Measurements from ENCODE around the gene SNX8. TPM values are rescaled to one million over a fixed set of nuclear protein-coding genes. Genes with fewer than 3 reads are reported as not detected.

Gene SNX8
- total RNA-seq, 1 experiment from 2014 or later, result 139 TPM

DNA sequence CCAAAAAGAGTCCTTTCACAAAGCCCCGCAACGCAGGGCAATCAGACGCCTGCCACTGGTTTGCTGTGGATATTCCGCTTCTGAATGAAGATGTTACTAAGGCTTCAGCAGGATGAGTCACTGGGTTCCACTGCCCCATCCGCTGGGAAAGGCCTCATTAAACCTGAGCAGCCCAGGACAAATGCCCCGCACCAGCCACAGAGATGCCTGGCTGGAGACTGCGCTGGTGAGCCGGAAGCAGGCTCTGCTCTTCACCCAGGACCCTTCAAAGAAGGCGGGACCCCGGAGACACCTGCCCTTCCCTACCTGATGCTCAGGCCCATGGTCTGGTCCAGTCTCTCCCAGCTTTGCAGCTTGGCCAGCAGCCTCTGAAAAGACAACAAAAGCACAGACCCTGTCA is 101.3 kb downstream of the SNX8 start:
- Histone ChIP-seq H3K27ac (ENCODE audit: low read length) (no peak overlapping the region), H3K36me3 (ENCODE audit: control insufficient read depth, insufficient read depth, low read length) (peaks cover 5% of the 10 kb centered on the region), H3K9me3 (ENCODE audit: control insufficient read depth, insufficient read depth, low read depth, low read length) (no peaks in the 10 kb centered on the region), H3K4me3 (ENCODE audit: low read depth in 2 of 2, low read length in 2 of 2) (no peak overlapping the region), H3K27me3 (ENCODE audit: control insufficient read depth, insufficient read depth, low read length) (no peaks in the 10 kb centered on the region), H3K4me1 (ENCODE audit: control insufficient read depth, insufficient read depth, low read length) (no peaks in the 10 kb centered on the region)
- CTCF ChIA-PET, result no interaction called here
- BruUV-seq (replicated peaks), result no TSS peak
- no peak for DNase-seq (ENCODE audit: low read depth, low spot score)
- TF ChIP-seq, protein P1, sequence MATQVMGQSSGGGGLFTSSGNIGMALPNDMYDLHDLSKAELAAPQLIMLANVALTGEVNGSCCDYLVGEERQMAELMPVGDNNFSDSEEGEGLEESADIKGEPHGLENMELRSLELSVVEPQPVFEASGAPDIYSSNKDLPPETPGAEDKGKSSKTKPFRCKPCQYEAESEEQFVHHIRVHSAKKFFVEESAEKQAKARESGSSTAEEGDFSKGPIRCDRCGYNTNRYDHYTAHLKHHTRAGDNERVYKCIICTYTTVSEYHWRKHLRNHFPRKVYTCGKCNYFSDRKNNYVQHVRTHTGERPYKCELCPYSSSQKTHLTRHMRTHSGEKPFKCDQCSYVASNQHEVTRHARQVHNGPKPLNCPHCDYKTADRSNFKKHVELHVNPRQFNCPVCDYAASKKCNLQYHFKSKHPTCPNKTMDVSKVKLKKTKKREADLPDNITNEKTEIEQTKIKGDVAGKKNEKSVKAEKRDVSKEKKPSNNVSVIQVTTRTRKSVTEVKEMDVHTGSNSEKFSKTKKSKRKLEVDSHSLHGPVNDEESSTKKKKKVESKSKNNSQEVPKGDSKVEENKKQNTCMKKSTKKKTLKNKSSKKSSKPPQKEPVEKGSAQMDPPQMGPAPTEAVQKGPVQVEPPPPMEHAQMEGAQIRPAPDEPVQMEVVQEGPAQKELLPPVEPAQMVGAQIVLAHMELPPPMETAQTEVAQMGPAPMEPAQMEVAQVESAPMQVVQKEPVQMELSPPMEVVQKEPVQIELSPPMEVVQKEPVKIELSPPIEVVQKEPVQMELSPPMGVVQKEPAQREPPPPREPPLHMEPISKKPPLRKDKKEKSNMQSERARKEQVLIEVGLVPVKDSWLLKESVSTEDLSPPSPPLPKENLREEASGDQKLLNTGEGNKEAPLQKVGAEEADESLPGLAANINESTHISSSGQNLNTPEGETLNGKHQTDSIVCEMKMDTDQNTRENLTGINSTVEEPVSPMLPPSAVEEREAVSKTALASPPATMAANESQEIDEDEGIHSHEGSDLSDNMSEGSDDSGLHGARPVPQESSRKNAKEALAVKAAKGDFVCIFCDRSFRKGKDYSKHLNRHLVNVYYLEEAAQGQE (IDR thresholded peaks at IDR 0.05; ENCODE audit: insufficient read depth in 1 of 2, low read depth in 2 of 2, low read length in 1 of 2), result no peak
- TF ChIP-seq, protein P2, sequence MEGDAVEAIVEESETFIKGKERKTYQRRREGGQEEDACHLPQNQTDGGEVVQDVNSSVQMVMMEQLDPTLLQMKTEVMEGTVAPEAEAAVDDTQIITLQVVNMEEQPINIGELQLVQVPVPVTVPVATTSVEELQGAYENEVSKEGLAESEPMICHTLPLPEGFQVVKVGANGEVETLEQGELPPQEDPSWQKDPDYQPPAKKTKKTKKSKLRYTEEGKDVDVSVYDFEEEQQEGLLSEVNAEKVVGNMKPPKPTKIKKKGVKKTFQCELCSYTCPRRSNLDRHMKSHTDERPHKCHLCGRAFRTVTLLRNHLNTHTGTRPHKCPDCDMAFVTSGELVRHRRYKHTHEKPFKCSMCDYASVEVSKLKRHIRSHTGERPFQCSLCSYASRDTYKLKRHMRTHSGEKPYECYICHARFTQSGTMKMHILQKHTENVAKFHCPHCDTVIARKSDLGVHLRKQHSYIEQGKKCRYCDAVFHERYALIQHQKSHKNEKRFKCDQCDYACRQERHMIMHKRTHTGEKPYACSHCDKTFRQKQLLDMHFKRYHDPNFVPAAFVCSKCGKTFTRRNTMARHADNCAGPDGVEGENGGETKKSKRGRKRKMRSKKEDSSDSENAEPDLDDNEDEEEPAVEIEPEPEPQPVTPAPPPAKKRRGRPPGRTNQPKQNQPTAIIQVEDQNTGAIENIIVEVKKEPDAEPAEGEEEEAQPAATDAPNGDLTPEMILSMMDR (IDR thresholded peaks at IDR 0.05), result no peak
- TF ChIP-seq SIN3A (IDR thresholded peaks at IDR 0.05; ENCODE audit: borderline replicate concordance, insufficient read depth, low read depth, low read length), result no peak
- no peak for TF ChIP-seq POLR2AphosphoS5 (IDR thresholded peaks at IDR 0.05; ENCODE audit: low read depth, low read length)
- no peak for TF ChIP-seq TCF7L2 (IDR thresholded peaks at IDR 0.05; ENCODE audit: low read depth, low read length)
- POLR2A ChIA-PET, result no interaction called here
- no peak for ATAC-seq
- in situ Hi-C loops (cut with HindIII; ENCODE audit: low pct_unique_long_range_greater_than_20kb, low sequenced_read_pairs), result no loop called here
- intact Hi-C loops (cut with micrococcal nuclease; ENCODE audit: unreplicated experiment), result no loop called here

DNA sequence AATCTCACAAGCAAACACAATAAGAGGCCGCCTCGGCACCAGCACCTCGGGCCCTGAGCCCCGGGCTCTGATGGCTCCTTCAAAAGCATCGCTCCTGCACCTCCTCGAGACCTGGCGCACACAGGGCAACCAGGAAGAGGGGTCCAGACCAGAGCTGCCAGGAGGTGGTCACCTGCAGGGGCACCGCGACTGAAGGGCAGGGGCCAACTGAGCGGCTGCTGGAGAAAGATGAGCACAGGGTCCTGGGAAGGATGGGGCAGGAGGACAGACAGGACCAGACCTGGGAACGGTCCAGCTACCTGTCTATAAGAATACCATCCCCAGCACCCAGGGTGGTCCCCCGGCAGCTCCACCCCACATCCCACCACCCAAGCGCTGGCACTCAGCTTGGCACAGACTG is 102.3 kb downstream of the SNX8 start:
- DNase-seq (ENCODE audit: low read depth, low spot score) (no peak), ATAC-seq (no peak)
- Histone ChIP-seq H3K27ac (ENCODE audit: low read length) (no peak overlapping the region), H3K36me3 (ENCODE audit: control insufficient read depth, insufficient read depth, low read length) (peaks cover 9% of the 10 kb centered on the region), H3K9me3 (ENCODE audit: control insufficient read depth, insufficient read depth, low read depth, low read length) (no peaks in the 10 kb centered on the region), H3K27me3 (ENCODE audit: control insufficient read depth, insufficient read depth, low read length) (no peaks in the 10 kb centered on the region), H3K4me1 (ENCODE audit: control insufficient read depth, insufficient read depth, low read length) (no peaks in the 10 kb centered on the region), H3K4me3 (ENCODE audit: low read depth in 2 of 2, low read length in 2 of 2) (no peak overlapping the region)
- ChIA-PET CTCF (no interaction called here), POLR2A (no interaction called here)
- intact Hi-C loops (cut with micrococcal nuclease; ENCODE audit: unreplicated experiment), result no loop called here
- no TSS peak for BruUV-seq (replicated peaks)
- TF ChIP-seq, protein P2 (IDR thresholded peaks at IDR 0.05), result no peak
- TF ChIP-seq SIN3A (IDR thresholded peaks at IDR 0.05; ENCODE audit: borderline replicate concordance, insufficient read depth, low read depth, low read length) (no peak), TCF7L2 (IDR thresholded peaks at IDR 0.05; ENCODE audit: low read depth, low read length) (no peak), POLR2AphosphoS5 (IDR thresholded peaks at IDR 0.05; ENCODE audit: low read depth, low read length) (no peak)
- TF ChIP-seq, protein P1 (IDR thresholded peaks at IDR 0.05; ENCODE audit: insufficient read depth in 1 of 2, low read depth in 2 of 2, low read length in 1 of 2), result no peak
- in situ Hi-C loops (cut with HindIII; ENCODE audit: low pct_unique_long_range_greater_than_20kb, low sequenced_read_pairs), result no loop called here
